ENCODE results near the gene TM2D1.

The TM2D1 gene

GRCh38 chr1:61645476-61645875 is 79.5 kb downstream of the TM2D1 start:
- FAIRE-seq (no peak), DNase-seq (ENCODE audit: low spot score) (no peak)

GRCh38 chr1:61644303-61644702 is 80.6 kb downstream of the TM2D1 start:
- DNase-seq (ENCODE audit: low spot score) (no peak), FAIRE-seq (no peak)

GRCh38 chr1:61642475-61643232 is 82.3 kb downstream of the TM2D1 start:
- no peak for FAIRE-seq
- DNase-seq (ENCODE audit: low spot score), result no peak

- FAIRE-seq (no peak), DNase-seq (ENCODE audit: low spot score) (peak; percentile 17)
Observed at GRCh38 chr1:61641578-61642336, 83.2 kb downstream of the TM2D1 start.

GRCh38 chr1:61640531-61641530 is 84.1 kb downstream of the TM2D1 start:
- FAIRE-seq, result no peak
- no peak for DNase-seq (ENCODE audit: low spot score)

- FAIRE-seq (no peak), DNase-seq (ENCODE audit: low spot score) (no peak)
Observed at GRCh38 chr1:61639608-61640336, 85.2 kb downstream of the TM2D1 start.

- DNase-seq (ENCODE audit: low spot score) (no peak), FAIRE-seq (no peak)
Observed at GRCh38 chr1:61638911-61639605, 85.9 kb downstream of the TM2D1 start.

- FAIRE-seq (no peak), DNase-seq (ENCODE audit: low spot score) (no peak)
Observed at GRCh38 chr1:61638296-61638695, 86.6 kb downstream of the TM2D1 start.

GRCh38 chr1:61637470-61637869 is 87.5 kb downstream of the TM2D1 start:
- DNase-seq (ENCODE audit: low spot score) (no peak), FAIRE-seq (no peak)

- no peak for DNase-seq (ENCODE audit: low spot score)
- FAIRE-seq, result no peak
Observed at GRCh38 chr1:61636814-61637213, 88.1 kb downstream of the TM2D1 start.

GRCh38 chr1:61636376-61636775 is 88.6 kb downstream of the TM2D1 start:
- no peak for DNase-seq (ENCODE audit: low spot score)
- FAIRE-seq, result no peak

GRCh38 chr1:61635557-61635956 is 89.4 kb downstream of the TM2D1 start:
- FAIRE-seq (no peak), DNase-seq (ENCODE audit: low spot score) (no peak)

- no peak for FAIRE-seq
- DNase-seq (ENCODE audit: low spot score), result no peak
Observed at GRCh38 chr1:61631436-61631835, 93.5 kb downstream of the TM2D1 start.

All from RCC 7860 (cell line).